Gastroesophageal sphincter (tissue), 4 donors: ENCODE results near the gene HOXC12. TPM values are rescaled to one million over a fixed set of nuclear protein-coding genes. Genes with fewer than 3 reads are reported as not detected.

ENCODE experiments used
- ATAC-seq: fragments of 150-250 bp; one replicate; pipeline ENCODE4 v1.9.1; 2016; ENCODE audit warnings: mild to moderate bottlenecking, moderate library complexity
- H3K27ac ChIP-seq, 4 donors: fragments of 200-600 bp; sonication (generic) in 3 of 4; 1 replicate in 3 of 4; 2 replicates in 1 of 4; pipeline ENCODE4 v1.5.1; 2016 to 2019
- H3K27me3 ChIP-seq: fragments of 200-600 bp; sonication (generic); one replicate; pipeline ENCODE4 v1.5.1; 2019
- H3K36me3 ChIP-seq, 2 donors: fragments of 200-600 bp; sonication (generic); one replicate each; pipeline ENCODE4 v1.5.1; 2019; ENCODE audit warnings: control low read depth in 1 of 2
- H3K4me1 ChIP-seq, 3 donors: fragments of 200-600 bp; sonication (generic); 1 replicate in 2 of 3; 2 replicates in 1 of 3; pipeline ENCODE4 v1.5.1; 2016 to 2019; ENCODE audit warnings: control low read depth in 2 of 3
- H3K4me3 ChIP-seq, 2 donors: fragments of 200-600 bp; sonication (generic); one replicate each; pipeline ENCODE4 v1.5.1; 2019; ENCODE audit warnings: mild to moderate bottlenecking in 1 of 2, moderate library complexity in 1 of 2
- H3K9me3 ChIP-seq, 3 donors: fragments of 200-600 bp; sonication (generic); one replicate each; pipeline ENCODE4 v1.5.1; 2017 to 2019; ENCODE audit warnings: control low read depth in 2 of 3
- EP300 ChIP-seq: sonication (generic); formaldehyde crosslinking; IDR thresholded peaks from one replicate; pipeline ENCODE4 v1.6.1; 2017; ENCODE audit warnings: antibody characterized with exemption, mild to moderate bottlenecking
- POLR2A ChIP-seq, 2 donors: fragments of 450-650 bp; IDR thresholded peaks; one replicate each; pipeline ENCODE4 v1.6.1; 2017; ENCODE audit warnings: antibody characterized with exemption in 2 of 2, mild to moderate bottlenecking in 2 of 2, moderate library complexity in 1 of 2
- POLR2AphosphoS5 ChIP-seq: sonication (generic); formaldehyde crosslinking; IDR thresholded peaks from one replicate; pipeline ENCODE4 v1.6.1; 2017; ENCODE audit warnings: antibody characterized with exemption
- WGBS, 2 donors: methylation state at CpG; one replicate each; pipeline ENCODE4 v1.1.5; 2018; ENCODE audit warnings: low coverage in 1 of 2; 5-methylcytosine and 5-hydroxymethylcytosine counted together
- total RNA-seq, 4 donors: library from RNA; depleted of rRNA; stranded (reverse); fragments of >200 nt; gene quantifications; one replicate each; pipeline ENCODE4 v1.1.0, GENCODE V29; 2016
- TF ChIP-seq, protein P1 (sequence below), 4 experiments: fragments of 200-600 bp in 2 of 4; fragments of 450-650 bp in 2 of 4; sonication (generic) in 1 of 4; IDR thresholded peaks; one replicate each; pipeline ENCODE4 v1.5.1; 2017 to 2019; ENCODE audit warnings: antibody characterized with exemption in 4 of 4, mild to moderate bottlenecking in 2 of 4, moderate library complexity in 2 of 4

Gene HOXC12
- total RNA-seq, 4 donors from 2014 or later, result not detected

DNA sequence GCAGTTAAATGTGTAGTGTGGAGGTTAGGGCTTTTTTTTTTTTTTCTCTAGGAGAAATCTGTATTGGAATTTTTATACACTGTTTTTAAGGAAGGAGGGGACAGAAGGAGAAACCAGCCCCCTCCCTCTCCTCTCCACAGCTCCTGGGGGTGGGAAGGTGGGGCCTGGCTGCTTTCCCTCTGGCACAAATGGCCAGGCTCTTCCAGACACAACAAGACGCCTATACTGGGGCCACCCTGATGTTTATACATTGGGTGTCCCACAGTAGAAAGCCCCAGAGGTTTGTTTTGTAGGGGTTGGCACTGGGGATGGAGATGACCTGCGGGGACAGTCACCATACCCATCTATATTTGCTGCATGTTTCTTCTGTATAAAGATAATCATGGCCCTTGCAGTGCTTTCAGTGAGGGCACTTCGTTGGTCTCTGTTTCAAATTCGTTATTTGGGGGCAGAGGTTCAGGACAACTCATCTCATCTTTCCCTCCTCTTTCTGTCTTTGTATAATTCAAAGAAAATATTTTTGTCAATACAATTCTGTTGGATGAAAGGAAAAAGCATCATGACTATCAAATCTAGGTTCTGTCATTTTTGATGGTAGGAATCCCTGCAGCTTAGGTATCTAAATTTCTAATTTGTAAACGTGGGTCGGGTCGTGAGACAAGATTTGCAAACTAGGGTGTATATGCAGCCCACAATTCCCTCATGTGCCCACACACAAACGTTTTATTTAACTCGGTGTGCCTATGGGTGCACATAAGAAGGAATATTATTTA lies 22.3 kb downstream of the HOXC12 start:
- 16% methylated on average over 9 of the region's 9 CpGs for WGBS, 2 donors
- Histone ChIP-seq H3K27ac (no peak overlapping the region), H3K4me1 (peaks cover 0 to 32% (median 14%) of the 10 kb centered on the region in 3 donors), H3K36me3 (no peaks in the 10 kb centered on the region), H3K4me3 (no peak overlapping the region), H3K9me3 (no peaks in the 10 kb centered on the region), H3K27me3 (peaks cover 100% of the 10 kb centered on the region)
- ATAC-seq, result no peak
- no peak for TF ChIP-seq POLR2A (IDR thresholded peaks at IDR 0.05)
- no peak for TF ChIP-seq POLR2AphosphoS5
- TF ChIP-seq EP300, result no peak

- Histone ChIP-seq H3K27me3 (peaks cover 100% of the 10 kb centered on the region), H3K4me1 (peaks cover 0 to 30% (median 14%) of the 10 kb centered on the region in 3 donors), H3K27ac (no peak overlapping the region), H3K36me3 (no peaks in the 10 kb centered on the region), H3K9me3 (no peaks in the 10 kb centered on the region), H3K4me3 (no peak overlapping the region)
- ATAC-seq, result no peak
- WGBS, 2 donors, result 0 to 3% methylated on average over 7 to 11 of the region's 11 CpGs
- TF ChIP-seq POLR2A (IDR thresholded peaks at IDR 0.05) (no peak), POLR2AphosphoS5 (no peak), EP300 (no peak)
- TF ChIP-seq, protein P1, sequence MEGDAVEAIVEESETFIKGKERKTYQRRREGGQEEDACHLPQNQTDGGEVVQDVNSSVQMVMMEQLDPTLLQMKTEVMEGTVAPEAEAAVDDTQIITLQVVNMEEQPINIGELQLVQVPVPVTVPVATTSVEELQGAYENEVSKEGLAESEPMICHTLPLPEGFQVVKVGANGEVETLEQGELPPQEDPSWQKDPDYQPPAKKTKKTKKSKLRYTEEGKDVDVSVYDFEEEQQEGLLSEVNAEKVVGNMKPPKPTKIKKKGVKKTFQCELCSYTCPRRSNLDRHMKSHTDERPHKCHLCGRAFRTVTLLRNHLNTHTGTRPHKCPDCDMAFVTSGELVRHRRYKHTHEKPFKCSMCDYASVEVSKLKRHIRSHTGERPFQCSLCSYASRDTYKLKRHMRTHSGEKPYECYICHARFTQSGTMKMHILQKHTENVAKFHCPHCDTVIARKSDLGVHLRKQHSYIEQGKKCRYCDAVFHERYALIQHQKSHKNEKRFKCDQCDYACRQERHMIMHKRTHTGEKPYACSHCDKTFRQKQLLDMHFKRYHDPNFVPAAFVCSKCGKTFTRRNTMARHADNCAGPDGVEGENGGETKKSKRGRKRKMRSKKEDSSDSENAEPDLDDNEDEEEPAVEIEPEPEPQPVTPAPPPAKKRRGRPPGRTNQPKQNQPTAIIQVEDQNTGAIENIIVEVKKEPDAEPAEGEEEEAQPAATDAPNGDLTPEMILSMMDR (IDR thresholded peaks at IDR 0.05), result no peak
These were observed 23.1 kb downstream of the HOXC12 start for GRCh38 chr12:53977596-53978445.

- TF ChIP-seq EP300 (no peak), POLR2A (IDR thresholded peaks at IDR 0.05) (no peak), POLR2AphosphoS5 (no peak)
- TF ChIP-seq, protein P1 (IDR thresholded peaks at IDR 0.05), result no peak
- Histone ChIP-seq H3K27ac (no peak overlapping the region), H3K4me3 (no peak overlapping the region), H3K4me1 (peaks cover 0 to 21% (median 9%) of the 10 kb centered on the region in 3 donors), H3K9me3 (no peaks in the 10 kb centered on the region), H3K36me3 (no peaks in the 10 kb centered on the region), H3K27me3 (peaks cover 100% of the 10 kb centered on the region)
- no peak for ATAC-seq
- WGBS, 2 donors, result 11 to 13% methylated on average over 8 to 15 of the region's 15 CpGs
These were observed 24.0 kb downstream of the HOXC12 start for GRCh38 chr12:53978477-53979356.

DNA sequence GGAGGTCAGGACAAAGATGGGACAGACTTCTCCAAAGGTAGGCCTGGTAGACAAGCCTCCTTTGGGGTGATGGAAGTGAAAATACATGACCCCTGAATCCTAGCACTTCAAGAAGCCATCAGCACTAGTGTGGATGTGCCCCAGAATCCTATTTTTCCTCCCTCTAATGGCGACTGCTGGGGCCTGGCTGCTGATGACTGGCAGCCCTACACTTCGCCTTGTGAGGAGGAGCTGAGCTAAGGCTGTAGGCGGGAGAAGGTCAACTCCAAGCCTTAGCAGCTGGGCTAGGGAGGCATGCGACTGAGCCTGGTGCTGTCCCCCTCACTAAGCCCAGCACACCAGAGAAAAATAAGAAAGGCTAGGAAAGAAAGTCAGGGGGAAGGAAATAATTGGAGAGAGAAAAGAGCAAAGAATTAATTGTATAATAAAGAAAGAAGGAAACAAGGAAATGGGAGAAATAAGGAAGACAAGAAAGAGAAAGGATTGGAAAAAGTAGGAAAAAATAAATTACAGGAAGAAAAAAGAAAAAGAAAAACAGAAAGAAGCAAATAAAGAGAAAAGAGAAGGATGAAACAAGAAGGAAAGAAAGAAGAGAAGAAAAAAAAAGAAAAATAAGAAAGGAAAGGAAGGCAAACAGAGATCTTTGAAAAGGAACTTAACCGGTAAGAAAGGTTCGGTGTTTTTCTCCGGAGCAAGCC lies 25.6 kb downstream of the HOXC12 start:
- H3K4me1 ChIP-seq, result peaks cover 0 to 19% (median 4%) of the 10 kb centered on the region in 3 donors
- WGBS, 2 donors, result 26% methylated on average over 6 of the region's 7 CpGs; no CpG with 5 or more reads in 1 of the 2 donors
- TF ChIP-seq POLR2A (IDR thresholded peaks at IDR 0.05) (no peak), EP300 (no peak), POLR2AphosphoS5 (no peak)
- TF ChIP-seq, protein P1 (IDR thresholded peaks at IDR 0.05), result no peak
- H3K4me3 ChIP-seq, result no peak overlapping the region
- H3K36me3 ChIP-seq, result no peaks in the 10 kb centered on the region
- H3K9me3 ChIP-seq, result no peaks in the 10 kb centered on the region
- peaks cover 100% of the 10 kb centered on the region for H3K27me3 ChIP-seq
- ATAC-seq, result no peak
- no peak overlapping the region for H3K27ac ChIP-seq
